GM18868 (cell line): Measurements from ENCODE around the gene MESD.

Experiments
- ATAC-seq: cut with Tn5 transposase; IDR thresholded peaks from one replicate; pipeline ENCODE4 v1.9.1; 2021; ENCODE audit warnings: mild to moderate bottlenecking, moderate library complexity; ENCODE audit not compliant: unreplicated experiment

Gene MESD

DNA sequence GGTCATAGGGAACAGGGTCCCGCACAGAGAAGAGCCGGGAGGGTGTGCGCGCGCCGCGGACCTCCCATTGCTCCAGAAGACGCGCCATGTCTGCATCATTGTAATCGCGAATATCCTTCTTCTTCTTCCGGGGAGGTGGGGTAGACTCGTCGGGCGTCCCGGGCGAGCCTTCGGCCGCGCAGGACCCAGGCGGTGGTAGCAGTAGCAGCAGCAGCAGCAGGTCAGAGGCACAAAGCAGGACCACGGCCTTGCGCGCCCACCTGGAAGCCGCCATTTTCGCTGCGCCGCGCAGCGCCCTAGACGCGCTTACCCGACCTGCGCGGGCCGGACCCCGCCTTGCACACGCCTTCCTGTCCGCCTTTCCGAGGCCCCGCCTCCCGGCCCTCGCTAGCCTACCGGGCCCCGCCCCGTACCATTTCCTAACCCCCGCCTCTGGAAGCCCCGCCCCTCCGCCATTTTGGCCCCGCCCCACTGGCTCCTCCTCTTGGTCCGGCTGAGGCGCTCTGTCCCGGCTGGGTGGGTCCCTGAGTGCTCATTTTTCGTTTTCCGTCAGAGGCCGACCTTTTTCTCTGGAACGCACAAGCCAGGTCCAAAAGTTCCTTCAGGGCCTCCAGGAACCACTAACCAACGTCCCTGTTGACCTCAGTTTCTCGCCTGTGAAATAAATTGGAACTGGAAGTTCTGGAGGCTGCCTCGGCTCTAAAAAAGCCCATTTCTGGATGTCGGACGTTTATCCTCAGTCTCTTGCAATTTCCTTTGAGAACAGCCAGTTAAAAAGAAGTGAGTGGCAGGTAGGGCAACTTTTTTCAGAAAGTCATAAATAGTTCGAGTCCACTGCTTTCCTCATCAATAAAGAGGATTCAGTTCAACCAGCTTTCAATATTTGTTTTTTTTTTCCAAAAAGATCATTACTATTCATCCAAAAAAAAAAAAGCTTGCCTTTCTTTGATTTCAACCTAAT lies at the start of gene MESD:
Gene MESD (minus strand): TSS at position 302 of the 961 bp plus-strand sequence. CDS start 28 bp downstream, at position 274.
- ATAC-seq, result peak; percentile 96

GRCh38 chr15:81038975-81039607 lies 49.5 kb upstream of the MESD start:
- no peak for ATAC-seq

GRCh38 chr15:81037952-81038743 lies 48.5 kb upstream of the MESD start:
- ATAC-seq, result no peak

- no peak for ATAC-seq
These were observed 43.9 kb upstream of the MESD start for GRCh38 chr15:81033508-81033907.

- no peak for ATAC-seq
These were observed 43.2 kb upstream of the MESD start for GRCh38 chr15:81032818-81033217.

DNA sequence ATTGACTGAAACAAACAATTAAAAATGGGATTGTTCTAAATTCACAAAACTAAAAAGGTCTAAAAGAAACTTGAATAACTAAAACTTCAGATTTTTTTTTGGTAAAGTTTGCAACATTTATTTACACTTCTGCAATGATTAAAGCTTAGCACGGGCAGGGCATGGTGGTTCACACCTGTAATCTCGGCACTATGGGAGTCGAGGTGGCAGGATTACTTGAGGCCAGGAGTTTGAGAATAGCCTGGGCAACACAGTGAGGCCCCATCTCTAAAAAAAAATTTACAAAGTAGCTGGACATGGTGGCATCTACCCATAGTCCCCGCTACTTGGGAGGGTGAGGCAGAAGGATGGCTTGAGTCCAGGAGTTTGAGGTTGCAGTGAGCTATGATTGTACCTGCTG lies 42.7 kb upstream of the MESD start:
- ATAC-seq, result no peak

- no peak for ATAC-seq
These were observed 41.6 kb upstream of the MESD start for GRCh38 chr15:81031203-81031602.

- ATAC-seq, result no peak
These were observed 40.7 kb upstream of the MESD start for GRCh38 chr15:81030301-81030750.

GRCh38 chr15:81029414-81030300 lies 40.0 kb upstream of the MESD start:
- no peak for ATAC-seq

GRCh38 chr15:81026836-81027599 lies 37.4 kb upstream of the MESD start:
- no peak for ATAC-seq

DNA sequence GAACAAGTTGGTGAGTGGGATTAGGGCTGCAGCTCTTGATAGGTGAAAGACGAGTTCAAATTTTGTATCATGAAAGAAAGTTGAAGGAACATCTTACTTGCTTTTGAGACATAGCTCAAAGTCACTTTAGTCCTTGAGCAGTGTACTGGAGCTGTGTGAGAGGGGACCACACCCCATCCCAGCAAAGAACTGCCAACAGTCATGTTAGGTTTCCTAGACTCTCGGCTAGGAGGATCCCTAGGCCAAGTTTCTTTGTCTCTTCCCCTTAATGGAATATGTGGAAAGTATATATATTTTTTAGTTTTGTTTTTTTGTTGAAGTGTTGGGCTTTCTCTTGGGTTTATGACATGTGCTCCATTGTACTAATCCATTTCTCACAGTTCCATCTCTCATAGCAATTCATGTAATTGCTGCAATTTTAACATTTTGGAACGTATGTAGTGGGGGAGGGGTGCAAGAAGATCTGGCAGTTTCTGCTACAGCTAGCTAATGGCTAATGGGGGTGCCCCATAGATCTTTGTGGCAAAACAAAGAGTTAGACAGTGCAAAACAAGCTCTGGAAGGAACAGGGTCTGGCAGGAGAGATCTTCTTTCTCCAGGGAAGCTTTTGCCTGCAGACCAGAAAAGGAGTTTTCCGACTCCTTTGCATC lies 36.2 kb upstream of the MESD start:
- no peak for ATAC-seq

DNA sequence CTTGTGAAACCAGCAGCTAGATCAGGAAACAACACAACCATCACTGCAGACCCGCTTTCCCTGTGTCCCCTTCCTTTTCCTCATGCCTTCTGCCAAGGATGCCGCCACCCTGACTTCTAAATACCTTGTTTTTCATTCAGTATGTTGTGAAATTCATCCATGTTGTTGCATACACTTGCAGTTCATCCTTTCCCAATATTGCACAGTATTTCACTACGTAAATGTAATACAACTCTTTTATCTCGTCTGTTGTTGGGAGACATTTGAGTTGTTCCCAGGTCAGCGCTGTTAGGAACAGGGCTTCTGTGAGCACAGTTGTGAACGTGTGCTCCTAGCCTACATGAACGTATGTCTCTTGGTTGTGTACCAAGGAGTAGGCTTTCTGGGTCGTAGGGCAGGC lies 35.3 kb upstream of the MESD start:
- ATAC-seq, result no peak

DNA sequence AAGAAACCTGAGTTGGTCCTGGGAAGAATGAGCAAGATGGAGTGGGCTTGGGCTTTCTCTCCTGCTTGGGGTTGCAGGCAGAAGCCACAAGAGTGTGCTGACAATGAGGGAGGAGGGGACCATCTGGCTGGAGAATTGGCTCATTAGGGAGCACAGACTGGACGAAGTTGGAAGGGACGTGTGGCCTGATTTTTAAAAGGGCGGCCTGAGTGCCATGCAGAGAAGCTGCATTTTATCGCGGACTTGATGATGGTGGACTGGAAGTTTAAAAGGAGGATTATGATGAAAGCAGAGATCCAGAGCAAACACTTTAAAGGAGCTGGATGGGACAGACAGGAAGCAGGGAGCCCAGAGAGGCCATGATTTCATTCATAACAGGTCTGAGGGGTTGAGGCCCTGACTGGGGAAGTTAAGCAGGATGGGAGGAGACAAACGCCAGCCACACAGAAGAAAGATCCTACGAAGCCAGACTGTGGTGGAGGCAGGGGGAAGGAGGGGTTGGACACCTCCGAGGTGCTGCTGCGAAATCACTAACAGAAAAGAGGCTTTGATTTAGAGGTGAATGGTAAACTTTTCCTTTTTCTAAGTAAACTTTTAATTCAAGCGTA lies 34.8 kb upstream of the MESD start:
- no peak for ATAC-seq

- peak; percentile 89 for ATAC-seq
These were observed 34.1 kb upstream of the MESD start for GRCh38 chr15:81023483-81024264.

- no peak for ATAC-seq
These were observed 31.7 kb upstream of the MESD start for GRCh38 chr15:81021321-81021720.

DNA sequence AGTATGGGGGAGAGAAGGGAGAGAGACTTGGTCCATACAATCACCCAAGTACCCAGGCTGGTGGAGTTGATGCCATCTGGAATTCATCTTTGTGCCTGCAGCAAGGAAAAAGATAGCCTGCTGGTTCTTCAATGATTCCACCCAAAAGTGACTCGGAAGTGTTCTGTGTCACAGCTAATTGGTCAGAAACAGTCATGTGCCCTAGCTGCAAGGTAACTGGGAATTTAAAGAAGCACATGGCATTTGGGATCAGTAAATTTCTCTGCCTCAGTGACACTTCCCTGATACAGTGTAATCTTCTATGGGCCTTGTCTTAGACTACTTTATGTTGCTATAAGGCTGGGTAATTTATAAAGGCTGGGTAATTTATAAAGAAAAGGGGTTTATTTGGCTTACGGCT lies 28.6 kb upstream of the MESD start:
- ATAC-seq, result no peak

DNA sequence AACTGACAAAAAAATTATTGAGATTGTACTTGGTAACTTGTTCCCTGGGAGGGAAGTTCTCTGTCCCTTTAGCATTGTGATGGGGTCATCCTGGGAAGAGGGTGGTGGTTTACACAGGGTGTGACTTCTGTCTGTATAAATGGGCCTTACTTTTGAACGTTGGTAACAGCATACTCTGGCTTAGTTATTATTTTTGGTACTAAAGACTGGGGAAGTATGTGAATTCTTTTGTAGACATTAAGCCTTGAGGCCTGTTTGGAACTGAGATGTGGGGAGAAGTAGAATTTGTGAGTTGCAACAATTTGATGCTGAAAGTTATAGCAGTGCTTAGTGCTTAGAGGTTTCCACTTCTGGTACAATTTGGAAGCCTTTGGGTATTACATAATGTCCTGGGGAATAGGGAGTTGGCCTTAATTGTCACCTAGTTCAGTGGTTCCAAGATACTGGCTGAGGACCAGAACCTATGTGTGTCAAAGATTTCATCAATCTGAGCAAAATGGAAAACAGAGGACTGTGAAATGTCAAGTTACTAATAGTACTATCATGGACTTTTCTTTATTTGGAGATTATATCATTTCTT lies 27.0 kb upstream of the MESD start:
- no peak for ATAC-seq
